ENCODE data around the gene ZNF8.
"Not testable (repeated sequence)": the region's sequence is repeated elsewhere in the genome, so short reads cannot be mapped to it uniquely, and the experiment has no call there.

Gene ZNF8

GRCh38 chr19:58338336-58338735, 59.6 kb downstream of the ZNF8 start:
- no peak overlapping the region for H3K4me3 ChIP-seq (replicated peaks in 1 of 2; ENCODE audit: low read depth in 2 of 2, low read length in 2 of 2)
- no peak for TF ChIP-seq CTCF (IDR thresholded peaks at IDR 0.05; ENCODE audit: low read depth, low read length)
- DNase-seq (ENCODE audit: low read depth in 2 of 2) = no peak

GRCh38 chr19:58338825-58339558, 60.2 kb downstream of the ZNF8 start:
- no peak for TF ChIP-seq CTCF (IDR thresholded peaks at IDR 0.05; ENCODE audit: low read depth, low read length)
- no peak overlapping the region for H3K4me3 ChIP-seq (replicated peaks in 1 of 2; ENCODE audit: low read depth in 2 of 2, low read length in 2 of 2)
- peak in 1 of 2 donors; percentile 22 for DNase-seq (ENCODE audit: low read depth in 2 of 2)

- no peak overlapping the region for H3K4me3 ChIP-seq (replicated peaks in 1 of 2; ENCODE audit: low read depth in 2 of 2, low read length in 2 of 2)
- no peak for TF ChIP-seq CTCF (IDR thresholded peaks at IDR 0.05; ENCODE audit: low read depth, low read length)
- no peak for DNase-seq (ENCODE audit: low read depth in 2 of 2)
Observed at GRCh38 chr19:58345558-58345957, 66.8 kb downstream of the ZNF8 start.

GRCh38 chr19:58346961-58347929, 68.5 kb downstream of the ZNF8 start:
- peak; percentile 66 to 73 for DNase-seq (ENCODE audit: low read depth in 2 of 2)
- peak overlapping the region; percentile 65 to 67 for H3K4me3 ChIP-seq (replicated peaks in 1 of 2; ENCODE audit: low read depth in 2 of 2, low read length in 2 of 2)
- no peak for TF ChIP-seq CTCF (IDR thresholded peaks at IDR 0.05; ENCODE audit: low read depth, low read length)

- H3K4me3 ChIP-seq (replicated peaks in 1 of 2; ENCODE audit: low read depth in 2 of 2, low read length in 2 of 2) = peak overlapping the region; percentile 65 to 67
- DNase-seq (ENCODE audit: low read depth in 2 of 2) = not testable (repeated sequence)
Observed at GRCh38 chr19:58348080-58348479, 69.3 kb downstream of the ZNF8 start.

- no peak for DNase-seq (ENCODE audit: low read depth in 2 of 2)
- TF ChIP-seq CTCF (IDR thresholded peaks at IDR 0.05; ENCODE audit: low read depth, low read length) = no peak
- no peak overlapping the region for H3K4me3 ChIP-seq (replicated peaks in 1 of 2; ENCODE audit: low read depth in 2 of 2, low read length in 2 of 2)
Observed at GRCh38 chr19:58349590-58349989, 70.8 kb downstream of the ZNF8 start.
